Fibroblast of pulmonary artery (primary cell): ENCODE measurements around the gene PLD5.
A peak's percentile ranks its signal among the peaks of the same experiment; 100 is the strongest.

Experiments
- DNase-seq: peaks from one replicate; pipeline ENCODE4 v3.0.0-alpha.2; 2010; ENCODE audit warnings: low read depth
- H3K4me3 ChIP-seq: replicated peaks from 2 replicates; pipeline ENCODE4 v1.5.1; 2011; ENCODE audit warnings: low read depth, mild to moderate bottlenecking, control low read depth, low read length, moderate library complexity
- CTCF ChIP-seq: IDR thresholded peaks from 2 replicates; pipeline ENCODE4 v1.5.1; 2011; ENCODE audit warnings: mild to moderate bottlenecking, control low read depth, low read length, inconsistent platforms; ENCODE audit errors: missing control alignments

The PLD5 gene

GRCh38 chr1:242456726-242457269, 67.7 kb downstream of the PLD5 start:
- TF ChIP-seq CTCF = no peak
- no peak overlapping the region for H3K4me3 ChIP-seq
- DNase-seq = no peak

GRCh38 chr1:242455052-242455361, 69.5 kb downstream of the PLD5 start:
- no peak for DNase-seq
- TF ChIP-seq CTCF = no peak
- no peak overlapping the region for H3K4me3 ChIP-seq

GRCh38 chr1:242454262-242455051, 70.0 kb downstream of the PLD5 start:
- H3K4me3 ChIP-seq = no peak overlapping the region
- peak; percentile 47 for DNase-seq
- peak; percentile 61 for TF ChIP-seq CTCF

GRCh38 chr1:242452573-242452972, 71.9 kb downstream of the PLD5 start:
- no peak for DNase-seq
- no peak for TF ChIP-seq CTCF
- no peak overlapping the region for H3K4me3 ChIP-seq

GRCh38 chr1:242449661-242450060, 74.8 kb downstream of the PLD5 start:
- TF ChIP-seq CTCF = no peak
- DNase-seq = no peak
- no peak overlapping the region for H3K4me3 ChIP-seq

GRCh38 chr1:242448910-242449645, 75.4 kb downstream of the PLD5 start:
- no peak for TF ChIP-seq CTCF
- no peak overlapping the region for H3K4me3 ChIP-seq
- no peak for DNase-seq
